GM12865 (cell line): ENCODE data around the gene IL17A.

ENCODE experiments used
- DNase-seq: peaks from one replicate; pipeline ENCODE4 v3.0.0; 2010; ENCODE audit warnings: low read depth
- H3K4me3 ChIP-seq: 2 replicates; pipeline ENCODE4 v1.5.1; 2011; ENCODE audit warnings: mild to moderate bottlenecking, low read depth, low read length, control low read depth
- CTCF ChIP-seq: IDR thresholded peaks from 2 replicates; pipeline ENCODE4 v1.5.1; 2011; ENCODE audit warnings: low read length, control low read depth, low read depth, inconsistent platforms; ENCODE audit not compliant: insufficient read depth; ENCODE audit errors: missing control alignments

IL17A gene

GRCh38 chr6:52186075-52186474, at the start of gene IL17A:
Gene IL17A, plus strand, starts transcription at chr6:52186375. Its CDS starts 57 bp downstream, at chr6:52186432.
- DNase-seq = no peak
- no peak within 1 kb of the TSS for H3K4me3 ChIP-seq
- TF ChIP-seq CTCF = no peak

GRCh38 chr6:52136934-52137467, 49.2 kb upstream of the IL17A start:
- TF ChIP-seq CTCF = no peak
- DNase-seq = no peak
- H3K4me3 ChIP-seq = no peak overlapping the region

- no peak for TF ChIP-seq CTCF
- DNase-seq = no peak
- no peak overlapping the region for H3K4me3 ChIP-seq
Measured at GRCh38 chr6:52138284-52138683, 47.9 kb upstream of the IL17A start.

- no peak overlapping the region for H3K4me3 ChIP-seq
- no peak for TF ChIP-seq CTCF
- no peak for DNase-seq
Measured at GRCh38 chr6:52139985-52140680, 46.0 kb upstream of the IL17A start.

- no peak for TF ChIP-seq CTCF
- H3K4me3 ChIP-seq = no peak overlapping the region
- no peak for DNase-seq
Measured at GRCh38 chr6:52141596-52141995, 44.6 kb upstream of the IL17A start.

GRCh38 chr6:52142556-52142955, 43.6 kb upstream of the IL17A start:
- H3K4me3 ChIP-seq = no peak overlapping the region
- TF ChIP-seq CTCF = no peak
- no peak for DNase-seq

- TF ChIP-seq CTCF = no peak
- DNase-seq = no peak
- no peak overlapping the region for H3K4me3 ChIP-seq
Measured at GRCh38 chr6:52143551-52143950, 42.6 kb upstream of the IL17A start.
